Lower leg skin (tissue), 3 donors: ENCODE measurements around the gene OVOL3.

Source experiments
- CTCF ChIP-seq, 3 donors: fragments of 450-650 bp; IDR thresholded peaks; one replicate each; pipeline ENCODE4 v1.5.1; 2016; ENCODE audit warnings: antibody characterized with exemption in 3 of 3, mild to moderate bottlenecking in 3 of 3, moderate library complexity in 2 of 3
- POLR2A ChIP-seq, 2 donors: fragments of 450-650 bp; IDR thresholded peaks; one replicate each; pipeline ENCODE4 v1.6.1; 2016 to 2017; ENCODE audit warnings: antibody characterized with exemption in 2 of 2, mild to moderate bottlenecking in 1 of 2, moderate library complexity in 1 of 2

GRCh38 chr19:36139473-36140303 is 28.7 kb downstream of the OVOL3 start, which contains the start of gene CAPNS1:
- no peak for TF ChIP-seq CTCF (IDR thresholded peaks at IDR 0.05)
- TF ChIP-seq POLR2A (IDR thresholded peaks at IDR 0.05): peak in 1 of 2 donors; percentile 63
